GM12874 (cell line): ENCODE measurements around the gene CAPZB.
A peak's percentile ranks its signal among the peaks of the same experiment; 100 is the strongest.

Source experiments
- TF ChIP-seq, protein P1 (sequence below): IDR thresholded peaks from 2 replicates; pipeline ENCODE4 v1.5.1; 2011; ENCODE audit warnings: low read depth, mild to moderate bottlenecking, control low read depth, low read length, moderate library complexity; ENCODE audit not compliant: insufficient read depth

The CAPZB gene

DNA sequence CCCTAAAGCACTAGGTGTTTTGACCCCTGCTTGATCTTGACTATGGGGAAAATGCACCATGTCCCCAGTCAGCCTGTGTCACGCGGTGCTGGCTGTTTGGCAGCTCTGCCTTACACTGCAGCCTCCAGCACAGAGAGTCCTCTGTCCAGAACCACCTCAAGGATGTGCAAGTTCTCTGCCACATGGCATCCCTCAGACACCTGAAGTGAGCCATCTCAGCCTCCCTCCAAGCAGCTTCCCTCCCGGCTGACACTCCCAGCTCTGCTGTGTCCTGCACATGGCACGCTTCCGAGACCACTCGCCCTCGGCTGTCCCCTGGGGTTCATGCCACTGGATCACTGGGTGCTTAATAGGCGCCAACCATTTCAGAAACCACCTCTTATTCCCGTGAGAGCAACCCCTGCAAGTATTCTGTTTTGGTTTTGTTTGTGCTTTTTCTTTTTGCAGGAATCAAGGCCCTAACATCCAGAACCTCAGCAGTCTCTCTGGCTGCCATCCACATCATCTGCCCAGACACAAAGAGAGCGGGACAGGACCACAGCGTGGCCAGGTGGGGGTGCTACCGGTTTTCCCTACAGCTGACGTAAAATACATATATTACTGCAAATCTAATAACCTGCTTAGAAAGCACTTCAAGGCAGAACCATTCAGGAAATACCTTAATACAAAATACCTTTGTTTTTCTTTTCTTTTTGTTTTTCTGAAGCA lies 45.7 kb downstream of the CAPZB start:
- TF ChIP-seq, protein P1, sequence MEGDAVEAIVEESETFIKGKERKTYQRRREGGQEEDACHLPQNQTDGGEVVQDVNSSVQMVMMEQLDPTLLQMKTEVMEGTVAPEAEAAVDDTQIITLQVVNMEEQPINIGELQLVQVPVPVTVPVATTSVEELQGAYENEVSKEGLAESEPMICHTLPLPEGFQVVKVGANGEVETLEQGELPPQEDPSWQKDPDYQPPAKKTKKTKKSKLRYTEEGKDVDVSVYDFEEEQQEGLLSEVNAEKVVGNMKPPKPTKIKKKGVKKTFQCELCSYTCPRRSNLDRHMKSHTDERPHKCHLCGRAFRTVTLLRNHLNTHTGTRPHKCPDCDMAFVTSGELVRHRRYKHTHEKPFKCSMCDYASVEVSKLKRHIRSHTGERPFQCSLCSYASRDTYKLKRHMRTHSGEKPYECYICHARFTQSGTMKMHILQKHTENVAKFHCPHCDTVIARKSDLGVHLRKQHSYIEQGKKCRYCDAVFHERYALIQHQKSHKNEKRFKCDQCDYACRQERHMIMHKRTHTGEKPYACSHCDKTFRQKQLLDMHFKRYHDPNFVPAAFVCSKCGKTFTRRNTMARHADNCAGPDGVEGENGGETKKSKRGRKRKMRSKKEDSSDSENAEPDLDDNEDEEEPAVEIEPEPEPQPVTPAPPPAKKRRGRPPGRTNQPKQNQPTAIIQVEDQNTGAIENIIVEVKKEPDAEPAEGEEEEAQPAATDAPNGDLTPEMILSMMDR, result peak; percentile 26; the same call in 1 of the 2 replicates

GRCh38 chr1:19438516-19439195 lies 46.7 kb downstream of the CAPZB start:
- TF ChIP-seq, protein P1, result no peak

- TF ChIP-seq, protein P1, result no peak
Measured at GRCh38 chr1:19437891-19438294, 47.4 kb downstream of the CAPZB start.

DNA sequence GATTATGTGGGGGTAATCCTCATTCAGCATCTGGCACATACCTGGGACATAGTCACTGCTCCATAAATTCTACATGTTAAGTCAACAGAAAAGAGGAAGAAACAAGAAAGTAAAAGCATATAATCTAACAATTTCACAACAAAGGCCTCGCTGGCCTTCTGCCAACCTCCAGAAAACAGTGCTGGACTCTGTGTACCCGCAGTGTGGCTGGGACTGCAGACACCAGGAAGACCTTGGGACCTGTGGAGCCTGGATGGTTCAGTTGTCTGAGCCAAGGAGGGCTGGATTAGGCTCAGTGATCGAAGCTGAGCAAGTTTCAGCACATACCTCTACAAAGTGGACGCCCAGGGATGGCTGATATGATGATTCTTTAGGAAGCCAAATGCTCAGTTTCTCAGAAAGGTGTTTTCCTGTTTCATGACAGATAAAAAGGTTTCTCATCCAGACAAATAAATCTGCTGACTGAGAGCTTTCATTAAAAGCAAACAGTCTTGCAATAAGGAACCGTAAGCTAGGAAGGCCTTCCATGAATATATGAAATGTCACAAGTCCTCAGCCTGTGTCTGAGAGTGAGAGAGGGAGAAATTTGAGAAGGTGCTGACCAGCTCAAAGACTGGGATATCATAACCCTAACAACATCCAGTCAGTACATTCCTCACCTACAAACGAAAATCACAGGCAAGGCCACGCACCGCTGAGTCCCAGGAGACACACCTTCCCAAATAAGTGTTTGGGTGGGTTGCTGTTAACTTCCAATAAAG lies 48.4 kb downstream of the CAPZB start:
- TF ChIP-seq, protein P1, result no peak

DNA sequence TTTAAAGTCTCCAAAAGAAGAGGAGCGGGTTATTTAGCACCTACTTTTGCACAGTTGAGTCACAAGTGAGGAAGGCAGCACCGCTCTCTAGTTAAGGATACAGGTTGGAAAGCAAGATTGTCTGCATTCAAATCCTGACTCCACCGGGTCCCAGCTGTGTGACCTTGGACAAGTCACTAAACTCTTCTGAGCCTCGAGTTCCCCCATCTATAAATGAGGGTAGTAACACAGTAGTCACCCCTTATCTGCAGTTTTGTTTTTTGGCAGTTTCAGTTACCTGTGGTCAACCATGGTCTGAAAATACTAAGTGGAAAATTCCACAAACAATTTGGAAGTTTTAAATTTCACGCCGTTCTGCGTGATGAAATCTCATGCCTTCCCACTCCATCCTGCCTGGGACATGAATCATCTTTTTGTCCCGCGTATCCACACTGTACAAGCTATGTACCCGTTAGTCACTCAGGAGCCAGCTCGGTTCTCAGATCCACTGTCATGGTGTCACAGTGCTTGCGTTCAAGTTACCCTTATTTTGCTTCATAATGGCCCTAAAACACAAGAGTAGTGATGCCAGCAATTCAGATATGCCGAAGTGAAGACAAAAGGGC lies 49.4 kb downstream of the CAPZB start:
- TF ChIP-seq, protein P1, result no peak

DNA sequence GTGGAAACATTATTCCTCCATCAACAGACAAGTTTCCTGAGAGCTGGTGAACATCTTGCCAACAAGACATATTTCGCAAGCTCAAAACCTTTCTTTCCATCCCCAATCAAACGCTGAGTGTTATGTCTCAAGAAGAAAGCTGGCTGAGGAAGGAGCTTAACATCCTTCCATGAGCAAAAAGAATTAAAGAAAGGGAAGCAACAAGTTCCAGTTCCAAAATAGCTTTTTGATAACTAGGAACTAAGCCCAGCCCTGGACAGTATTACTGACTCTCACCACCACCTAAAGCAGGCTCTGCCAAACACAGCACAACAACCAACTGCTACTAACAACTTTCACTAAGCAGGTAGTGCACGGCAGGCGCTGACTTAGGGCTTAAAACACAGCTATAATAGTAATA lies 50.2 kb downstream of the CAPZB start:
- TF ChIP-seq, protein P1, result no peak

- TF ChIP-seq, protein P1, result no peak
Measured at GRCh38 chr1:19433719-19433998, 51.7 kb downstream of the CAPZB start.
